HCT116 (cell line): ENCODE data around the gene CUX1.

Source experiments
- CEBPB ChIP-seq: IDR thresholded peaks from 2 replicates; pipeline ENCODE4 v1.6.1; 2012; ENCODE audit warnings: low read depth
- EZH2 ChIP-seq: fragments of 200-600 bp; sonication (generic); IDR thresholded peaks from 2 replicates; pipeline ENCODE4 v1.6.1; 2017; ENCODE audit warnings: antibody characterized with exemption, mixed run types
- EZH2phosphoT487 ChIP-seq: fragments of 200-600 bp; IDR thresholded peaks from 2 replicates; pipeline ENCODE4 v1.6.1; 2018; ENCODE audit warnings: antibody characterized with exemption, borderline replicate concordance
- FOSL1 ChIP-seq: IDR thresholded peaks from 2 replicates; pipeline ENCODE4 v1.6.1; 2012; ENCODE audit warnings: low read depth
- JUND ChIP-seq: IDR thresholded peaks from 2 replicates; pipeline ENCODE4 v1.6.1; 2012
- POLR2A ChIP-seq: IDR thresholded peaks from 2 replicates; pipeline ENCODE4 v1.7.0; 2011; ENCODE audit warnings: borderline replicate concordance; ENCODE audit not compliant: insufficient read depth, insufficient read length; ENCODE audit errors: extremely low read depth
- POLR2AphosphoS5 ChIP-seq: IDR thresholded peaks from 2 replicates; pipeline ENCODE4 v1.6.1; 2011; ENCODE audit warnings: mild to moderate bottlenecking, low read depth, low read length, moderate library complexity
- SIN3A ChIP-seq: IDR thresholded peaks from 2 replicates; pipeline ENCODE4 v1.6.1; 2012; ENCODE audit warnings: low read depth
- TF ChIP-seq, protein P1 (sequence below): IDR thresholded peaks from 2 replicates; pipeline ENCODE4 v1.6.1; 2012; ENCODE audit warnings: low read depth
- TF ChIP-seq, protein P2 (sequence below), 3 experiments: fragments of 200-600 bp in 1 of 3; sonication (generic) in 1 of 3; IDR thresholded peaks in 2 of 3; conservative IDR thresholded peaks in 1 of 3; 2 replicates each; pipeline ENCODE4 v1.5.1; 2012 to 2017; ENCODE audit warnings: low read depth in 2 of 3, low read length in 2 of 3, antibody characterized with exemption in 1 of 3, borderline replicate concordance in 1 of 3, control low read depth in 1 of 3, mild to moderate bottlenecking in 1 of 3, mixed read lengths in 1 of 3, mixed run types in 1 of 3, moderate library complexity in 1 of 3; ENCODE audit not compliant: insufficient read depth in 1 of 3
- TF ChIP-seq, protein P3 (sequence below): IDR thresholded peaks from 2 replicates; pipeline ENCODE4 v1.6.1; 2012

DNA sequence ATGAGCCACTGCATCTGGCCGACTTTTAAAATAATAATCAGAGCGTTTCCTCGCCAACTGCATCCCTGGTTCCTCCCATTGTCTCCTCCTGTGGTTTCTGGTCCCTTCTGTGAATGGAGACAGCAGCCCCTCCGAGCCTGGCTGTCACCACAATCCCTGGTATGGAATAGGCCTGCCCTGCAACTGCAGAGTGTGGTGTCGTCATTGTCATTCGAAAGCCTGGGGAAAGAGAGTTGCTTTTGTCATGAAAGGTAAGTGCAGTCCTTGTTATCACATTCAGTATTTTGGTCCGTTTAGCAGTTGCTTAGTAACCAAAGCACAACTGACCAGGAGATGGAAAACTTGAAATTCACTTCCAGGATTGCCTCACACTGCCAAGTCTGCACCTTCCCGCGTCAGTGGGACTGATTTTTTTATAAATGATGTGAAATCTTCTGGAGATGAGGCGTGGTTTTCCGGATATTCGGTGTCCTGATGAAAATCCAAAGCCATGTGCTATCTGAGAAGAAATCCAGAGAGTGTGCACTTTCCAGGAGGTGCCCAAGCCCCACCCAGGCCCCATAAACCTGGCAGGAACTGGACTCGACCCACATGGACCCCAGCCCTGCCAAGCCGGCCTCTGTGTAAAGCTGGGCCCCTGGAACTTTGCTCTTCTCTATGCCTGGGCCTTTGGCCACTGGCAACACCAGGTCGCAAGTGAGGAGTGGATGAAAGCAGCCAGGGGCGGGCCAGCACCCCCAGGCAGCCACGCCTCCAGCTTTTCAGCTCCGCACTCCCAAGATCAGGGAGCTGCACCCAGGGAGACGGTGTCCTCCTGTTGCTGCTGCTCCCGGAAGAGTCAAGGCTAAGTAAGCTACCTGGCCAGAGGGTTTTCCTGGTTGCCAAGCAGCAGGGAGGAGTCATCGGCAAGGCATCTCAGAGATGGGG lies 335.5 kb downstream of the CUX1 start:
- TF ChIP-seq, protein P1, sequence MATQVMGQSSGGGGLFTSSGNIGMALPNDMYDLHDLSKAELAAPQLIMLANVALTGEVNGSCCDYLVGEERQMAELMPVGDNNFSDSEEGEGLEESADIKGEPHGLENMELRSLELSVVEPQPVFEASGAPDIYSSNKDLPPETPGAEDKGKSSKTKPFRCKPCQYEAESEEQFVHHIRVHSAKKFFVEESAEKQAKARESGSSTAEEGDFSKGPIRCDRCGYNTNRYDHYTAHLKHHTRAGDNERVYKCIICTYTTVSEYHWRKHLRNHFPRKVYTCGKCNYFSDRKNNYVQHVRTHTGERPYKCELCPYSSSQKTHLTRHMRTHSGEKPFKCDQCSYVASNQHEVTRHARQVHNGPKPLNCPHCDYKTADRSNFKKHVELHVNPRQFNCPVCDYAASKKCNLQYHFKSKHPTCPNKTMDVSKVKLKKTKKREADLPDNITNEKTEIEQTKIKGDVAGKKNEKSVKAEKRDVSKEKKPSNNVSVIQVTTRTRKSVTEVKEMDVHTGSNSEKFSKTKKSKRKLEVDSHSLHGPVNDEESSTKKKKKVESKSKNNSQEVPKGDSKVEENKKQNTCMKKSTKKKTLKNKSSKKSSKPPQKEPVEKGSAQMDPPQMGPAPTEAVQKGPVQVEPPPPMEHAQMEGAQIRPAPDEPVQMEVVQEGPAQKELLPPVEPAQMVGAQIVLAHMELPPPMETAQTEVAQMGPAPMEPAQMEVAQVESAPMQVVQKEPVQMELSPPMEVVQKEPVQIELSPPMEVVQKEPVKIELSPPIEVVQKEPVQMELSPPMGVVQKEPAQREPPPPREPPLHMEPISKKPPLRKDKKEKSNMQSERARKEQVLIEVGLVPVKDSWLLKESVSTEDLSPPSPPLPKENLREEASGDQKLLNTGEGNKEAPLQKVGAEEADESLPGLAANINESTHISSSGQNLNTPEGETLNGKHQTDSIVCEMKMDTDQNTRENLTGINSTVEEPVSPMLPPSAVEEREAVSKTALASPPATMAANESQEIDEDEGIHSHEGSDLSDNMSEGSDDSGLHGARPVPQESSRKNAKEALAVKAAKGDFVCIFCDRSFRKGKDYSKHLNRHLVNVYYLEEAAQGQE: no peak
- TF ChIP-seq EZH2 (no peak), POLR2A (no peak), SIN3A (no peak), EZH2phosphoT487 (no peak), POLR2AphosphoS5 (no peak), CEBPB (no peak), JUND (no peak), FOSL1 (no peak)
- TF ChIP-seq, protein P2, sequence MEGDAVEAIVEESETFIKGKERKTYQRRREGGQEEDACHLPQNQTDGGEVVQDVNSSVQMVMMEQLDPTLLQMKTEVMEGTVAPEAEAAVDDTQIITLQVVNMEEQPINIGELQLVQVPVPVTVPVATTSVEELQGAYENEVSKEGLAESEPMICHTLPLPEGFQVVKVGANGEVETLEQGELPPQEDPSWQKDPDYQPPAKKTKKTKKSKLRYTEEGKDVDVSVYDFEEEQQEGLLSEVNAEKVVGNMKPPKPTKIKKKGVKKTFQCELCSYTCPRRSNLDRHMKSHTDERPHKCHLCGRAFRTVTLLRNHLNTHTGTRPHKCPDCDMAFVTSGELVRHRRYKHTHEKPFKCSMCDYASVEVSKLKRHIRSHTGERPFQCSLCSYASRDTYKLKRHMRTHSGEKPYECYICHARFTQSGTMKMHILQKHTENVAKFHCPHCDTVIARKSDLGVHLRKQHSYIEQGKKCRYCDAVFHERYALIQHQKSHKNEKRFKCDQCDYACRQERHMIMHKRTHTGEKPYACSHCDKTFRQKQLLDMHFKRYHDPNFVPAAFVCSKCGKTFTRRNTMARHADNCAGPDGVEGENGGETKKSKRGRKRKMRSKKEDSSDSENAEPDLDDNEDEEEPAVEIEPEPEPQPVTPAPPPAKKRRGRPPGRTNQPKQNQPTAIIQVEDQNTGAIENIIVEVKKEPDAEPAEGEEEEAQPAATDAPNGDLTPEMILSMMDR (IDR thresholded peaks at IDR 0.05 in 2 of 3, conservative IDR thresholded peaks at IDR 0.05 in 1 of 3; ENCODE audit: borderline replicate concordance in 1 of 3, insufficient read depth in 1 of 3, low read depth in 2 of 3, low read length in 2 of 3): no peak
- TF ChIP-seq, protein P3, sequence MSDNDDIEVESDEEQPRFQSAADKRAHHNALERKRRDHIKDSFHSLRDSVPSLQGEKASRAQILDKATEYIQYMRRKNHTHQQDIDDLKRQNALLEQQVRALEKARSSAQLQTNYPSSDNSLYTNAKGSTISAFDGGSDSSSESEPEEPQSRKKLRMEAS: no peak
